ENCODE data around the gene RAPGEF4. TPM values are rescaled to one million over a fixed set of nuclear protein-coding genes. Genes with fewer than 3 reads are reported as not detected.

RAPGEF4 gene
- total RNA-seq, 1 experiment from 2014 or later: 2.2 TPM

GRCh38 chr2:172921532-172922236, 186.0 kb downstream of the RAPGEF4 start:
- Mint-ChIP-seq H3K9me3 (no peaks in the 10 kb centered on the region), H3K36me3 (no peaks in the 10 kb centered on the region), H3K4me3 (no peak overlapping the region), H3K27me3 (ENCODE audit: low read depth) (no peaks in the 10 kb centered on the region), H3K27ac (no peak overlapping the region), H3K4me1 (no peaks in the 10 kb centered on the region)
- ATAC-seq (no peak), DNase-seq (ENCODE audit: low spot score) (no peak)
- POLR2A ChIA-PET: no interaction called here
- TF ChIP-seq ZNF317 (CRISPR knock-in tag; IDR thresholded peaks at IDR 0.05; ENCODE audit: borderline replicate concordance, low read depth): no peak
- TF ChIP-seq AFF4 (CRISPR knock-in tag; IDR thresholded peaks at IDR 0.05; ENCODE audit: borderline replicate concordance): no peak
- TF ChIP-seq SMAD4 (CRISPR knock-in tag; IDR thresholded peaks at IDR 0.05): no peak
- no peak for TF ChIP-seq MAX (CRISPR knock-in tag; IDR thresholded peaks at IDR 0.05)
- no peak for TF ChIP-seq ZNF396 (CRISPR knock-in tag; IDR thresholded peaks at IDR 0.05; ENCODE audit: borderline replicate concordance)
- no peak for TF ChIP-seq SOX15 (CRISPR knock-in tag; IDR thresholded peaks at IDR 0.05)
- no peak for TF ChIP-seq NR3C1 (CRISPR knock-in tag; conservative IDR thresholded peaks at IDR 0.05; ENCODE audit: low read depth)
- TF ChIP-seq PREB (CRISPR knock-in tag; IDR thresholded peaks at IDR 0.05; ENCODE audit: borderline replicate concordance): no peak
- TF ChIP-seq HMGXB4 (CRISPR knock-in tag; IDR thresholded peaks at IDR 0.05): no peak
- CTCF ChIA-PET: no interaction called here

GRCh38 chr2:172922306-172922705, 186.7 kb downstream of the RAPGEF4 start:
- ChIA-PET POLR2A (no interaction called here), CTCF (interaction anchor here (2.6 kb wide), 1 partner anchor 57 kb away, joined by 8 read pairs; no protein-coding TSS in a partner anchor)
- no peak for TF ChIP-seq RELA (CRISPR knock-in tag; IDR thresholded peaks at IDR 0.05; ENCODE audit: borderline replicate concordance)
- no peak for TF ChIP-seq PRDM15 (CRISPR knock-in tag; IDR thresholded peaks at IDR 0.05)
- no peak for TF ChIP-seq NFATC4 (CRISPR knock-in tag; IDR thresholded peaks at IDR 0.05)
- no peak for TF ChIP-seq SOX15 (CRISPR knock-in tag; IDR thresholded peaks at IDR 0.05)
- TF ChIP-seq E2F1 (CRISPR knock-in tag; IDR thresholded peaks at IDR 0.05): no peak
- TF ChIP-seq USF2 (CRISPR knock-in tag; IDR thresholded peaks at IDR 0.05): no peak
- Mint-ChIP-seq H3K9me3 (no peaks in the 10 kb centered on the region), H3K27me3 (ENCODE audit: low read depth) (no peaks in the 10 kb centered on the region), H3K27ac (no peak overlapping the region), H3K36me3 (no peaks in the 10 kb centered on the region), H3K4me3 (no peak overlapping the region), H3K4me1 (no peaks in the 10 kb centered on the region)
- ATAC-seq (no peak), DNase-seq (ENCODE audit: low spot score) (no peak)
